ENCODE measurements around the gene GYS1.
A peak's percentile ranks its signal among the peaks of the same experiment; 100 is the strongest.

Gene GYS1

GRCh38 chr19:49017666-49018351, 24.7 kb upstream of the GYS1 start:
- peak; percentile 73 for DNase-seq

DNA sequence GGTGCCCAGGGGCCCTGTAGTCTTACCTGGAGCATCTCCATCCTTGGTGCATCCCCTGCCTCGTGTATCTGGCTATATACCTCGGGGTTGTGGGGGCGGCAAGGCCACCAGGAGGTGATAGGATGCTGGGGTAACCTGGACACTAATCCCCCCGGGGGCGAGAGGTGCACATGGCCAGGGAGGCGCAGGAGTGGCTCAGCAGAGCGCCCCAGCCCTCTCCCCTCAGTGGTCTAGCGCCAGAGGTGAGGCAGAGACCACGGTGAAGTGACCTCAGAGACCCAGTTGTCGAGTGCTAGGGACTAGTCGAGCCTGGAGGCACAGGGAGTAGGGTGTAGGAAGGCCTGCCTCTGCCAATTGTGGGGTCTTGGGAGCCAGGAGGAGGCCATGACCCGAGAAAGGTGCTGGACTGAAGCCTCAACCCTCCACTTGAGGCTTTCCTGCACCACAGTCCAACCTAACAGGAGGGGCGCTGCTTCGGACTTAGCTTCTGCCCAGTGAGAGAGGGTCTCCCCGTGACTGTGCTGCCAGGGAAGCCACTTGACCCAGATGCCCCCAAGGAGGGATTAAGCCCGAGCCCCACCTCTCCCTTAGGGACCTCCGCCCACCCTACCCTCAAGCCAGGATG, 24.0 kb upstream of the GYS1 start, which contains the start of gene LHB:
Gene LHB (minus strand): TSS at position 51 of the 625 bp plus-strand sequence. CDS start 10 bp downstream, at position 41.
- no peak for DNase-seq

DNA sequence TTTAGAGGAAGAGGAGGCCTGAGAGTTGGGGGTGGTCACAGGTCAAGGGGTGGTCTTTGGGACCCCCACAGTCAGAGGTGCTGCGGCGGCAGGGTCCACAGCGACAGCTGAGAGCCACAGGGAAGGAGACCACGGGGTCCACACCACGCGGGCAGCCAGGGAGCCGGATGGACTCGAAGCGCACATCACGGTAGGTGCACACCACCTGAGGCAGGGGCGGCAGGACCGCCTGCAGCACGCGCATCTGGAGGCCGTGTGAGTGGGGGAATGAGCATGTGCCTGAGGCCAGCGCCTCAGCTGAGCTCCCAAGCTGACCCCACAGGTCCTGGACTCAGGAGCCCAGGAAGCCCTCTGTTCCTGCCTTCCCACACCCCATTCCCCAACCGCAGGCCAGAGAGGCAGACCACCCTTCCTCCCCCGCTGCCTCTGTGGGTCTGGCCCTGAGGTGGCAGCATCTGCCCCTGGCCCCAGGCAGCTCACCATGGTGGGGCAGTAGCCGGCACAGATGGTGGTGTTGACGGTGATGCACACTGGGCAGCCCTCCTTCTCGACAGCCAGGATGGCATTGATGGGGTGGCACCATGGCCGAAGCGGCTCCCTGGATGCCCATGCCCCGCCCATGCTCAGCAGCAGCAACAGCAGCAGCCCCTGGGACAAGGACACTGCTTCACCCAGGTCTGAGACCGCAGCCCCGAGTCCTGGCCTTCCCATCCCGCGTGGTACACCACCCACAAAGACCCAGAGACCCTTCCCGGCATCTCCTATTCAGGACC, 23.1 kb upstream of the GYS1 start:
- DNase-seq, result no peak

GRCh38 chr19:49014870-49015255, 21.8 kb upstream of the GYS1 start:
- no peak for DNase-seq

- DNase-seq, result no peak
Observed at GRCh38 chr19:49014123-49014869, 21.2 kb upstream of the GYS1 start.

DNA sequence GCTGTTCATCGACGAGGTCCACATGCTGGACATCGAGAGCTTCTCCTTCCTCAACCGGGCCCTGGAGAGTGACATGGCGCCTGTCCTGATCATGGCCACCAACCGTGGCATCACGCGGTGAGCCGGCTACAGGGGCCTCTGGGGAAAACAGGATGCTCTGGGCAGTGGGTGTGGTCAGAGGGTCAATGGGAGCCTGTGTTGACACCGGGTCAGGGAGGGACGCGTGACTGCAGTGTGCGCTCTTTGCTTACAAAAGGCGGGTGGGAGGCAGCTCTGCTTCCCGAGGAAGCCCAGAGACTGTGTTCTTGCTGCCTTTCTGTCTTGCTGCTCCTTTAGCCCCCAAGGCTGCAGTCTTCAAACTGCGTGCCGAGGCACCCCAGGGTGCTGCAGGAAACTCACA, 18.1 kb upstream of the GYS1 start:
- no peak for DNase-seq

DNA sequence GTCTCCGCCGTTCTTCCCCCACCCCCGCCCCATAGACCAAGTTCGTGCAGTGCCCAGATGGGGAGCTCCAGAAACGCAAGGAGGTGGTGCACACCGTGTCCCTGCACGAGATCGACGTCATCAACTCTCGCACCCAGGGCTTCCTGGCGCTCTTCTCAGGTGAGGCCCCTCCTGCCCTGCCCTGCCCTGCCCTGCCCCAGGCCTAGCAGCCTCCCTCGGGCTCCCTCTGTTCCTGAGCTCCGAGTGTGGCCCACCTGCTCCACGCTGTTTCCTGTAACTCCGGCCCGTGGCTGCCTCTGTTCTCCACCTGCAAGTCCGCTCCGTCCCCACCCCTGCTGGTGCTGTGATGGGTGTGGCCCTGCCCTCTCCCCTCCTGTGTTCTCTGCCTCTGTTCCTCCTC, 17.3 kb upstream of the GYS1 start:
- no peak for DNase-seq

DNA sequence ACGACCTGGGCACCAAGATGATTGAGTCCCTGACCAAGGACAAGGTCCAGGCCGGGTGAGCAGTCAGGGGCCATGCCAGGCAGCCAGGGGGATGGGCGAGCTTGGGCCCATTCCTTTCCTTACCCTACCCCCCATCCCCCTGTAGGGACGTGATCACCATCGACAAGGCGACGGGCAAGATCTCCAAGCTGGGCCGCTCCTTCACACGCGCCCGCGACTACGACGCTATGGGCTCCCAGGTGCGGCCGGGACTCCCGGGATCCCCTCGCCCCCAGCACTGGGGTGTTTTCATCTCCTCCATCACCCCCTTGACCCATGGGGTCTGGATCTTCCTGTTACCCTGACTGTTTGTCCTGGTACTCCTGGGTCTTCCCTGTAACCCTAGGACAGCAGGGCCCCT, 16.7 kb upstream of the GYS1 start:
- no peak for DNase-seq

DNA sequence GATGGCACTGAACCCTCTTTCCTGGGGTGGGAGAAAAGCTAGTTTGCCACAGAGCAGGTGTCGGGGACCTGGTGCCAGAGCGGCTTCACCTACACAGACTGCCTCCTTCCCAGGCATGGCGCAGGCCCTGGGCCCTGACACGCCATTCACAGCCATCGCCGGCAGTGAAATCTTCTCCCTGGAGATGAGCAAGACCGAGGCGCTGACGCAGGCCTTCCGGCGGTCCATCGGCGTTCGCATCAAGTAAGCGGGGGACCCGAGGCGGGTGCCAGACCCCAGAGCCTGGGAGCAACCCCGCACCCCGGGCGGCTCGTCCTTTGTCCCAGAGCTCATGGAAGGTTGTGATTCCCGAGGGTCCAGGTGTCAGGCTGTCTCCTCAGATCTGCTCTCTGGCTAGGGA, 13.8 kb upstream of the GYS1 start:
- no peak for DNase-seq

- DNase-seq, result no peak
Observed at GRCh38 chr19:49004964-49005614, 12.0 kb upstream of the GYS1 start.

DNA sequence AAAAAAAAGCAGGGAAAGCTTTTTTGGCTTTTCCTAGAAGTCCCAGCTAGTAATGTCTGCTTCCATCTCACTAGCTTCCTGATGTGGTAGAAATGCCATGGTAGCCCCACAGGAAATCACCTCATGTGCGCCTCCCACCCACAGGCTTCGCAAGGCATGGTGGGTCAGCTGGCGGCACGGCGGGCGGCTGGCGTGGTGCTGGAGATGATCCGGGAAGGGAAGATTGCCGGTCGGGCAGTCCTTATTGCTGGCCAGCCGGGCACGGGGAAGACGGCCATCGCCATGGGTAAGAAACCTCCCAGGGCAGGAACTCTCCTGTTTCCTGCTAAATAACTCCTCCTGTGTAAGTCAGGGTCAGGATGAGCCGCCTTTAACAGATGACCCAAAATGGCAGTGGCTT, 11.0 kb upstream of the GYS1 start:
- DNase-seq, result no peak

DNA sequence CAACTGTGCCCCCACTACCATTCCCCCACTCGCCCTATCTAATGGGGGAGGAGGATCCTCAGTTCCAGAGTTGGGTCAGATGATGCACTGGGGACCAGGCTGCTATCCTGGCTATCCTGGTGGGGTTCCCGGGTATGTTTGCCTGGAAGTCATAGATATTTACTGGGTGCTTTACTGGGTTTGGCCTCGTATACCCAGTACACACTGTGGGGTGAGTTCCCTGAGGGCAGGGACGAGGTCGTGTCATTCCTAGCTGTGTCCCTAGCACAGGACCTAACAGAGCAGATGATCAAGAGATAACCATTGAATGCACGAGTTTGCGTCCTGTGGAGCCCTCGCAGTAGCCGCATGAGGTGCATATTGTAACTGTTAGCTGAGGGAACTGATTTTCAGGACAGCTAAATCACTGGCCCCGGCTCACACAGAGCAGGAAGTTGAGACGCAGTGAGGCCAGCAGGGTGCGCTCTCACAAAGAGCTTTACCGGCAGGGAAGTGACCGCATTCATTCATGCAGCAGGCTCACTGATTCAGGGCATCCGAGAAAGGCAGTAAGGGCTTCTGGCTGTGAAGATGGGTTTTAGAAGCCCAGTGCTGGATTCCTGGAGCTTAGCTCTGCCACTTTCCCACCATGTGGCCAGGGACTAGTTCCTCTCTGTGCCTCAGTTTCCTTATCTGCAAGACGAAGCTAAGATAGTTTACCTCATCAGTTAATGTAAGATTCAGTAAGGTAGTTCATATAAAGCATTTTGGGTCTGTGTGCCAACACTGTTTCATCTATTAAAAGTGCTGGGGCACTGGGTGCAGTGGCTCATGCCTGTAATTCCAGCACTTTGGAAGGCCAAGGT, 6.6 kb upstream of the GYS1 start:
- DNase-seq, result no peak

- no peak for DNase-seq
Observed at GRCh38 chr19:48997972-48998371, 4.9 kb upstream of the GYS1 start.

DNA sequence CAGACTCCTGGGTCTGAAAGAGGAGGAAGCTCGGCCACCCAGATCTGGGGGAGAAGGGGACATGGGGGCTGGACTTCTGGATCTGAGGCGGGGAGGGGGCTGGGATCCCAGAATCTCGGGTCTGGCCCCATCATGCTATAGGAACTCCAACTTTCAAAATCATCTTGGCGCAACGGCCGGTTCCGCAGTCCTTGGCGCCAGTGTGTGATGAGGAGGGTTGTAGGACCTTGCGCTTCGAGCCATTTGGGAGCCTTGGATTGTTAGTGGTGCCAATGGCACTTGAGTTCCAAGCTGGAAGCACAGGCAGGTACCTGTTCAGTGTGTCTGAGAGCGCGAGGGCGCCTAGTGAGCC, 902 bp upstream of the GYS1 start:
- no peak for DNase-seq

- no peak for DNase-seq
Observed at GRCh38 chr19:48992581-48993174, 431 bp downstream of the GYS1 start.

DNA sequence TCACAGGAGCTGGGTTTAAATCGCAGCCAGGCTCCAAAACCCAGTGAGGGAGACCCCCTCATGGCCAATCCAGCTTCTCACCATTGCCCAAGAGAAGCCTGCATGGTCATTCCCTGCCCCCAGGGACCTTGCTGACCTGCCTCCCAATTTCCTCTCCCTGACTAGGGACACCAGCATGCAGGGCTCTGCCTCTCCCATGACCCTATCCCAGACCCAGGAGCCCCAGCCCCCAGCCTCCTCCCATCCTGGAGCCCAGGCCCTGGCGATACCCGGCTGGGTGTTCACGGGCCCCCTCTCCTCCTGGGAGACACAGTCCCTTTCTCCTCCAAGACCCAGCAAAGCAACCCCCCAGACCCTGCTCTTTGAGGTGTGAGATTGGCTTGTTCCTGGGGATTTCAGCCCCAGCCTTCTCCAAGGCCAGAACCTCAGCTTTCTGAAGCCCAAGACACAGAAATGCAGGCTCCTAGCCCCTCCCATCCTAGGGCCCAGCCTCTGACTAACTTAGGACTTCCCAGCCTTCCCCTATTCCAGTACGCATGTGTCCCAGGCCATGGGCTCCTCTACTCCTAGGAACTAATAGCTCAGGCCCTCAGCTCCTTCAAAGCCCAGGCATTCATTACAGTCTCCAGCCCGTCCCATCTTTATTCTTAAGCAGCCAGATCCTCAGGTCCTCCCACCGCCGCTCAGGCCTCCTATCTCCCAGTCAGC, 1.1 kb downstream of the GYS1 start:
- DNase-seq, result no peak

- no peak for DNase-seq
Observed at GRCh38 chr19:48991011-48991609, 2.0 kb downstream of the GYS1 start.

GRCh38 chr19:48990400-48990799, 2.7 kb downstream of the GYS1 start:
- DNase-seq, result no peak

DNA sequence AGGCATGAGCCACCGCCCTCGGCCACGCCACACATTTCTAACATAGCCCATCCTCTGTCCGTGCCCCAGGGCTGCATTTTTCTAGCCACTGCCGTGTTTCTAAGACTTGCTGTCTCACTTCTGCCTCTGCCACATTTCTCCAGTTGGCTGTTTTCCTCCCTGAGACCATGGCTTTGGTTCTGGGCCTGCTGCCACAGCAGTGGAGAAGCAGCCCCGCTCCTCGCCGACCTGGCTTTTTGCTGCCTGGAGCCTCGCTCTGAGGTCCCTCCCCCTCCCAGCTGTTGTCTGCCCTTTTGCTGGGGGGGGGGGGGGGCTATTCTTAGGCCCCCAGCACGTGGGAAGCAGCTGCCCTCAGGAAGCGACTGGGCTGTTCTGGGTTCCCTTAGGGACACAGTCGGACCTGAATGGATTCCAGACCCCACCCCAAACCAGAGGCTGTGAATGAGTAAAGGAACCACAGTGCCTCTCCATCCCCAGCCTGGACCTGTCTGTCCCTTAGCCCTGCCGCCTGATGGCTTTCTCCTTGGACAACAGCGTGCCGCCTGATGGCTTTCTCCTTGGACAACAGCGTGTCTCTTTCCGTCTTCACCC, 3.3 kb downstream of the GYS1 start:
- DNase-seq, result no peak

DNA sequence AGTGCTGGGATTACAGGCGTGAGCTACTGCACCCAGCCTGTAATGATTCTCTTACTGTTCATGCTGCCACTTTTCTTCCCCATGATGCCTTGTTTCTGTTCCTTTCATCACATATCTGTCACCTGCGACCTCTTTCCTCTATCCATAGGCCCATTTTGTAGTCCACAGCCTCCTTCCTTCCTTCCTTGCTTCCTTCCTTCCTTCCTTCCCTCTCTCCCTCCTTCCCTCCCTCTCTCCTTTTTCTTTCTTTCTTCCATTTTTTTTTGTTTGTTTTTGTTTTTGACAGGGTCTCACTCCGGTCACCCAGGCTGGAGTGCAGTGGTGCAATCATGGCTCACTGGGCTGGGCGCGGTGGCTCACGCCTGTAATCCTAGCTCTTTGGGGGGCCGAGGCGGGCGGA, 4.2 kb downstream of the GYS1 start:
- DNase-seq, result no peak

Measured in NCI-H2171 treated with DMSO at 0.1 percent for 48 hours (cell line).